ENCODE data around the gene AFMID.

- no peak for TF ChIP-seq CTCF (IDR thresholded peaks at IDR 0.05)
- no peak for TF ChIP-seq EZH2 (IDR thresholded peaks at IDR 0.05; ENCODE audit: borderline replicate concordance, insufficient read depth, low read depth, low read length, poor library complexity, severe bottlenecking)
These were observed 64.6 kb downstream of the AFMID start for GRCh38 chr17:78251773-78252103.
